GM20431 (cell line): ENCODE data around the gene MED27.

Experiments used
- in situ Hi-C: fragments of 300-500 bp; cut with MseI, MboI; formaldehyde crosslinking; loops from one replicate; pipeline ENCODE4 v1.15.0; 2020; ENCODE audit warnings: low sequenced_read_pairs; ENCODE audit not compliant: unreplicated experiment

Gene MED27

DNA sequence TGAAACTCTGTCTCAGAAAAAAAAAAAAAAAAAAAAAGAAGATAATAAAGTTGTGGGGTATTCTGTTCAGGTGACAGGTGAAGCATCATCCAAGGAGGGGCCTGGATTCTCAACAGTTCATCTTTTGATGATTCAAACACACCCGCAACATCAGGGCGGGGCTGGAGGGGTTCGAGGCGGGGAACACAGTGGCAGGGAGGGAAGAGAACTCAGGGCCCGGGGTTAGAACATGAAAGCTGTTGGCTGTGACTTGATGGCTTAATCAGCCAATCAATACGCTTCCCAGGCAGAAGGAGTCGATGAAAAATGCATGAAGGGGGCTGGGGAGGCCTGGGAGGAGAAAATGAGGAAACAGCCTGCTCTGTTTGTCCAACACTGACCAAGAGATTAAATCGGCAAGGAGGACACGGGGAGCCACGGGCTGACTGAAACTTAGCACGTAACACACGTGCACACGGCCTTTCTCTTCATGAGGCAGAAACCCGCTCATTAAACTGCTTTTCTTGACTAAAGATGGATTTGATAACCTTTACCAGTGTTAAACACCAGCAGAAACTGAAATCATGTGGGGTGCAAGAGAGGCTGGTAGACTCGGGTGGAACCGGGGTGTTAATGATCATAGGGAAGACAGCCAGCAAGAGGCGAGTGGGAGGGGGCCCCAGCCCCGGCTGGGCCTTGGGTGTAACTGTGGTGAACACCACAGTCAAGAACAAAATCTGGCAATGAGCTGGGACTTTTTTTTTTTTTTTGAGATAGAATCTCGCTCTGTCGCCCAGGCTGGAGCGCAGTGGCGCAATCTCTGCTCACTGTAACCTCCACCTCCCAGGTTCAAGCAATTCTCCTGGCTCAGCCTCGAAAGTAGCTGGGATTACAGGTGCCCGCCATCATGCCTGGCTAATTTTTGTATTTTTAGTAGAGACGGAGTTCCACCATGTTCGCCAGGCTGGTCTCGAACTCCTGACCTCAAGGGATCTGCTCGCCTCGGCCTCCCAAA lies 234.1 kb downstream of the MED27 start:
- in situ Hi-C loops, result no loop called here

DNA sequence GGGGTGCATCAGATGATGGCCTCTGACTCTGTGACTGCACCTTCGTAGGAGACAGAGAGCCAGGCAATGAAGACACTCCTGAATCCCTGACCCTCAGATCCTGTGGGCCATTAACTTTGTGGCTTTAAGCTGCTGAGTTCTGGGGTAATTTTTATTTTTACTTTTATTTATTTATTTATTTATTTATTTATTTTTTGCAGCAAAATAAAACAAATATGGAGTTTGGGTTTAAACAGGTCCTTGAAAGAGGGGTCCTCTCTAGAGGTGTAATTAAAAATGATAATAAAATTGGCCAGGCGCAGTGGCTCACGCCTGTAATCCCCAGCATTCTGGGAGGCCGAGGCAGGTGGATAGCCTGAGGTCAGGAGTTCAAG lies 234.9 kb downstream of the MED27 start:
- in situ Hi-C loops, result no loop called here

DNA sequence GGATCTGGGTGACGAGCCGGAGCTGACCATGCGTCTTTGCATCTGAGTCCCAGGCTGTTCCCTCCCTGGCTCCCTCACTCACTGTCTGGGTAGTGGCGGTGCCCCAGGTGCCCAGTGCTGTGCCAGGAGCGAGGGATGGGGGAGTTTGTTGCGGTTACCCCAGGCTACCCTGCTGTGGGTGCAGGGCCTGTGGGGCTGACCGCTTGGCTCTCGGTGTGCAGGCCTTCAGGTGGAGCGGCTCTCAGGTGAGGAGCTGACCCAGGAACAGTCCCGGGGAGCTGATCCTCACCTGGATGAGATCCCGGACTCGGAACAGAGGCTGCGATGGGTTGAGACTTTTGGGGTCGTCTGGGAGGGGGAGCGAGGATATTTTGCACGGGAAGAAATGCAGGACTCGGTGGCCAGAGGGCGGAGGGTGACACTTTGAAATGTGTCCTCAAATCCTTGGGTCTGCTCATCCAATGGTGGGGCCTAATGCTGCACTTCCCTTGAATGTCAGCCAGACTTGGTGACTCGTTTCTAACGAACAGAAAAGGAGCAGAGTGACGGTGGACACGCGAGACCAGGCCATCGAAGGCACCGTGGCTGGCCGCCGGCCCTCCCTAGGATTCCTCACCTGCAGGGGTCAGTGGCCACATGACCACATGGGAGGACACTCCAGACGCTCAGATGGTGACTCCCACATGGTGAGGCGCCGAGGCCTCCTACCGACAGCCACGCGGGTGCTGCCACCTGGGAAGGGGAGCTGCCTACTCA lies 235.5 kb downstream of the MED27 start:
- in situ Hi-C loops, result no loop called here

DNA sequence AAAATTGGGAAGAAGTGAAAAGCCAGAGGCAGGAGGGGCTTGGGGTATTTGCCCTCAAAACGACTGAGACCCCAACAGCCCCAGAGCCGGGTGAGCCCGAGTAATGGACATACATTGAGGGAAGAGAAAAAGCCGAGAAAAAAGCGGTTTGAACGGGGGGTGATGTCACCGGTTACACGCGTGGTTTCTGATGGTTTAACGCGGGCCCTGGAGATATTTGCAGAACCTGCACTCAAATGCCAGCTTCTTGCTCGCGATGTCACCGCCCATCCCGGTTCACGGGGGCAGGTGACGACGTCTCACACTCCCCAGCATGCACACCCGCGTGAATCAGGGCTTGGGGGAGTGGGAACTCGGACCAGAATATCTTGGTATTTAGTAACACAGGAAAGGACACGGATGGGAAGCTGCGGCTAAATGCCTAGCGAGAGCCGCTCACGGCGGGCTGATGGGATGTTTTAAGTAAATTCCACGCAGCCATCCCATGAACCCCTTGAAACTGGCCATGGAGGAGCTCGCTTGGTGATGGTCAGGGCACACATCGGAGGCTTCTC lies 237.8 kb downstream of the MED27 start:
- in situ Hi-C loops, result no loop called here

DNA sequence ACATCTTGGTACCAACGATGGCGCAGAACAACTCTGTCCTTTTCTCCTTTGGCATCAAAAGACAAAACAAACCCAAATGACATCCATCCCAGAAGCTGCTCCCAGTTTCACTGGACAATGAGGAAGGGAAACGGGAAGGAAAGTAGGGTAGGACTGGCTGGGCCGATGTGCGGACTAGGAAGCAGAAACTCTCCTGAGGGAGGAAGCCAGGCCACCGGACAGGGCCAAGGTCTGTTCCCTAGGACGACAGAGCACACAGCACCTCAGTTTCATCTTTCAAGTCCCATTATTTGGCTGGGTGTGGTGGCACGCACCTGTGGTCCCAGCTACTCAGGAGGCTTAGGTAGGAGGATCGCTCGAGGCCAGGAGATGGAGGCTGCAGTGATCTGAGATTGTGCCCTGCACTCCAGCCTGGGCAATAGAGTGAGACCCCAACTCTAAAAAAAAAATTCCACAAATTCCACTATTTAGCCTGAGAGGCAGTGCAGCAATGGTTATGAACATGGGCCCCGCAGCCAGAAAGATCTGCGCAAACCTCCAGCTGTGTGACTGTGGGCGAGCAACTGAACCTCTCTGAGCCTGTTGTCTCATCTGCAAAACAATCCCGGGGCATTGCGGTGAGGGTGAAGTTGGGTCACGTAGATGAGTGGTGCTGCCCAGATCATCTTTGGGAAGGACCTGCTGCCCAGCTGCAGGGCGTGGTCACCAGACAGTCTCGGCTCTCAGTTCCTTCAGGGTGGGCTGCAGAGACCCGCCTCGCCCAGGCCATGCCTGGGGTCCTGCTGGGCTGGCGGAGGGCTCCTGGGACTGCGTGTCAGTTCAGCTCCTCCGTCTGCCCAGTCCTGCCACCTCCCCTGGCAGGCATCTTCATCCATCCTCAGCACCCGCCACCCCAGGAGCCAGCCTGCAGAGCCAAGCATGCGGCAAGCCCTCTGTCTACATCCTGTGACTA lies 238.6 kb downstream of the MED27 start:
- in situ Hi-C loops, result no loop called here

DNA sequence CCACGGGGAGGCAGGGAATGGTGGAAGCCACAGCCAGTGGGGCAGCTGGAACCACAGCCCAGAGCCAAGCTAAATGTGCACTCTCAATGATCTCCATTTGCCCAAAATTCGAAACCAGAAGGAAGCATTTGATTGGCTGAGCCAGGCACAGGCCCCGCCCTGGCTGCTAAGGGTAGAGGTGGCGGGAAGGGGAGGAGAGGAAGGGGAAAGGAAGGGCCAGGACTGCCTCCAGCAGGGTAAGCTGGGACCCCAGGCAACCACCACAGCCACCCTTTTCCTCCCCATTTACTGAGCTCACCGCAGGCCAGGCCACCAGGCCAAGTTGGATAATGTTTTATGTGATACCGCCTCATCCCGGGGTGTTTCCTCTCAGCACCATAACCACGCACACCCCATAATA lies 239.4 kb downstream of the MED27 start:
- in situ Hi-C loops, result no loop called here

DNA sequence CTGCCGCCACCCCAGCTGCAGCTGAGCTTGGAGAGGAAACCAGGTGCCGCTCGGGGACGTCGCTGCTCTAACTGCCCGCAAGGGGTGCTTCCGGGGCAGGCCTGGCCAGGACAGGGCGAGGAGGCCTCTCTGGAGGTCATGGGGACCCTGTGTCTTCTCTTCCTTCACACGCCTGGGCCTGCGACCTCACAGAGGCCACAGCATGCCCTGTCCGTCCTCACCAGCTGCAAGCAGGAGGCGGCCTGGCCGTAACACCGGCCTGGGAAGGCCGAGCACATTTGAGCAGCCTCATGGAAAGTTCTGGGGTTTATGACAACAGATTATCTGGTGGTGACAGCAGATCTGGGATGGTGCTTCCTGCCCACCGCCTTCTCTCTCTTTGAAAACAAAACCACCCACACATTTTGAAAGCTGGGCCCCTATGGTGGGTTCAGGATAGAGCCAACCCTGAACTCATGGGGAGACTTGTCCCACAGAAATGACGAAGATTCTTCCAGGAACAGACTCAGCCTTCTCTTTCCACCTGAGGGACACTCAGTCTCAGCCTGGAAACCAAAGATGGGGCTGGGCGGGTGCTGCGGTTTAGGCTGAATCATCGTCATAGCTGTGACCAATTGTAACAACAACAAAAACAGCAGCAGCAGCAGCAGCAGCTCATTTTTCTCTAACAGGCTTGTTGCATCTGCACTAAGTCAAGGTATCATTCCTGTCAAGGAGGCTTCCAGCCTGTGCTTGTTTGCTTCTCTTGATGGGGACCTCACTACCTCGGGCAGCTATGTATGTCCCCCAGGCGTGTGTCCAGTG lies 240.2 kb downstream of the MED27 start:
- in situ Hi-C loops, result no loop called here

DNA sequence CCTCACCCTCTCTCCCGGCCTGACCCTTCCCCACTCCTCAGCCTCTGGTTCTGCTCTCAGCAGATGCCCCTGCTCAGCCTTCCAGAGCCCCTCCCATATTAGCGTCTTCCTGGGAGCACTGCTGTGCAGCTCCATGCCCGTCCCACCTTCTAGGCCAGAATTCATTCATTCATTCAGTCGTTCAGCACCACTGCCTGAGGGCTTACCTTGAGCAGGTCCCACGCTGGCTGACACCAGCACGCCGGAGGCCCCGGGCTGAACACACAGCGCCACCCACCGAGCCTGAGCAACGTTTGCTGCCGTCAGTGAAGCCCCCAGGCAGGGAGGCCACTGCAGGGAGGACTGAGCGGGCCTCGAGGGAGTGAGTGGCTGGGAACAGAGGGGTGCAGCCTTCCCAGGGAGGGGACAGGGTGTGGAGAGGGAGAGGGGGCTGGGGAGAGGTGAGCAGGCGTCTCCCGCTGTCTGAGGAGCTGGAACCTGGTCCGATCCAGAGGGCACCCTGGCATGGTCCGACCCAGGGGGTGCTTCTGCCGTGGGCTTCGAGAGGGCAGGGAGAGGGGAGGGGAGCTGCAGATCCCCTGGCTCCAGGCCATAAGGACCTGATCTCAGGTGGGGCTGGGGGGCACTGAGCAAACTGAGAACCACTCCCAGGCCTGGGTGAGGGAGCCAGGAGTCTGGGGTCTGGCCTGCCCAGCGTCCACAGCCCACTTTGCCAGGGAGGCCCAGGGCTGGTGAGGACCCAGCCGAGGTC lies 241.0 kb downstream of the MED27 start:
- in situ Hi-C loops, result no loop called here

DNA sequence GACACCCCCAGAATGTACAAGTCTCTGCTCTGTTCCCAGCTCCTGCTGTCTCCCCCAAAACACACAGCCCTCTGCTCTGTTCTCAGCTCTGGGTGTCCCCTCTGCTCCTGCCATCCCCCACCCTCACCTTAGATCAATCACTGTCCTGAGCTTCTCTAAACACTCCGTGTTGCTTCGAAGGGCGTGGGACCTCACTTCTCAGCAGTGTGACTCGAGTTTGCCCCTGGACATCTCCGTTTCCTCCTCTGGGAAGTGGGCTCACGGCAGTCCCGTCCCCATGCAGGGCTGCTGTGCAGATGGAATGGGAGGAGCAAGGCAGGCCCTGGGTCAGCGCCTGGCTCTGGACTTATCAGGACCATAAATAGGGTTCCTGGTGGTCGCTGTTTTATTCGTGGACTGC lies 241.8 kb downstream of the MED27 start:
- in situ Hi-C loops, result no loop called here

DNA sequence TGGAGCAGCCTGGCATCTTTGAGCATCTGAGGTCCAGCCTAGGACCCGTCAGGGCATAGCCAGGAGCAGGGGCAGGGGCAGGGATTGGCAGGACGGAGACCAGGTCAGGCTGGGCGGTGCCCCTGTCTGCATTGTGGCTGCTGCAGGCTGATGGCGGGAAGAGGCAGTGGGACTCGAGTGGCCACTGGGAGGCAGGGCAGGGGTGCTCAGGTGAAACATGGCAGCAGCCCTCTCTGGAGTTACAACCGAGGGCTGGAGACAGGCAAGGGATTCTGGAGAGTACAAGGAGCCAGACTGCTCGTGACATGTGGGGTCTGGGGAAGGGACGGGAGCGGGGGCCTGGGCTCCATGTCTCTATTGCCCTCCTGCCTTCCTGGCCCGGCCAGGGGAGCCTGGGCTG lies 242.4 kb downstream of the MED27 start:
- in situ Hi-C loops, result no loop called here

DNA sequence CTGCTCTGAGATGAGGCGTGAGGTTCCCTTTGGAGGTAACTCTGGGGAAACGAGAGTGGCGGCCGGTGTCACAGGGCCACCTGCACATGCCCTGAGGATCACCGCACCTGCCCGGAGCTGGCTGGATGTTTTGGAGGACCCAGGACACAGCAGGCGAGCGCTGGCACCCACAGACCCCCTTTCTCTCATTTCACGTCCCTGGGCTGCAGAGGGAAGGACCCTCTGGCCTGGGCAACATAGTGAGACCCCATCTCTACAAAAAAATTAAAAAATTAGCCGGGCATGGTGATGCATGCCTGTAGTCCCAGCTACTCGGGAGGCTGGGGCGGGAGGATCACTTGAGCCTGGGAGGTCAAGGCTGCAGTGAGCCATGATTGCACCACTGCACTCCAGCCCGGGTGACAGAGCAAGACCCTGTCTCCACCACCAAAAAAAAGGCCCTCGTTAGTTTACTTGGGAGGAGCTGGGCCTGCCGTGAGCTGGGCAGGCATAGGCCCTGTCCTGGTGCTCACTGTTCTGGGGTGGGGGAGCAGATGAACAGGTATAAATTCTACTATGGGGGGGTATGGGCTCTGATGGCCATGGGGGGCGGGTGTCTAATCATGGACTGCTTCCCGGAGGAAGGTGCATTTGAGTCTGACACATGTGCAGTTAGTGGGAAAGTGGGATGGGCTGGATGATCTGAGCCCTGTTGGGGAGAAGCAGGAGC lies 242.9 kb downstream of the MED27 start:
- in situ Hi-C loops, result no loop called here

DNA sequence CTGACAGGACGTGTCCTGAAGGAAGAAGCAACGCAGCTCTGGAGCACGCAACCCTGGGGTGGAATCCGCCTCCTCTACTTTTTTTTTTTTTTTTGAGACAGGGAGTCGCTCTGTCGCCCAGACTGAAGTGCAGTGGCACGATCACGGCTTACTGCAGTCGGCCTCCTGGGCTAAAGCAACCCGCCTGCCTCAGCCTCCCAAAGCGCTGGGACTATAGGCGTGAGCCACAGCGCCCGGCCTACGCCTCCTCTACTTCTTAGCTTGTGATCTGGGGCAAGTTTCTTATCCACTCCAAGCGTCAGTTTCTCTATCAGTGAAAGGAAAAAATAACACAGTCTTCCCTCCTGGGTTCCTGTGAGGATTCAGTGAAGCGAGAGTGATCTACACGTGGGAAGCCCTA lies 243.6 kb downstream of the MED27 start:
- in situ Hi-C loops, result no loop called here

DNA sequence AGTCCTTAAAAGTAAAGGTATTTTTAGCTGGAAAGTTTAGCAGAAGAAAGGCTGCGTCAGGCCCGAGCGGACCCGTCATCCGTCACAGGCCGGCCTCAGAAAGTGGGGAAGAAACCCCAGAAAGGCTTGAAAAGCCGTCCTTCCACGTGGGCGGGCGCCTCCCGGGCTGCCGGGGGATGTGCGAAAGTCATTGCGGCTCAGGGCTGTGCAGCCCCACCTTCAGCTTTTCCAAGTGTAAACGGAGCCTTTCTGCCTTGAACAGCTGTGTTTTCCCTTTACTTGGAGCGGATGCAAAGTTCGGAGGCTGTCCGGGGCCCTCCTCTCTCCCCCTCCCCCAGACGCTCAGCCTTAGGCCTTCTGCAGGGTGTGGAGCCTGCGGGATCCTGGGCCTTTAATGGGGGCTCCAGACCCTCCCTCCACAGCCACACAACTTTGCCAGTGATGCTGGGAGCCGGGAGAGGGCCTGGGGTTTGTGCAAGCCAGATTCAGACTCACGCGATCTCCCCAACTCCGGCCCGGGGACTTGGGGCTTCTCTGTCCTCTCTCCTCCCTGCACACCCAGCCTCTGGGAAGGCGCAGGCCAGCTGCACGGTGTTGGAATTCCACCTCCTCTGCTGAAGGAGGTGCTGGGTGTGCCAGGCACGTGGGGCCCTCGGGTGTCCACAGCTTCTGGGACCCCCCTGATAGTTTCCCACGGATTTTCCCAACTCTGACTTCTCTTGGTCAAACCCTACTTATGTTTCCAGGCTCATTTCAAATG lies 244.3 kb downstream of the MED27 start:
- in situ Hi-C loops, result no loop called here

DNA sequence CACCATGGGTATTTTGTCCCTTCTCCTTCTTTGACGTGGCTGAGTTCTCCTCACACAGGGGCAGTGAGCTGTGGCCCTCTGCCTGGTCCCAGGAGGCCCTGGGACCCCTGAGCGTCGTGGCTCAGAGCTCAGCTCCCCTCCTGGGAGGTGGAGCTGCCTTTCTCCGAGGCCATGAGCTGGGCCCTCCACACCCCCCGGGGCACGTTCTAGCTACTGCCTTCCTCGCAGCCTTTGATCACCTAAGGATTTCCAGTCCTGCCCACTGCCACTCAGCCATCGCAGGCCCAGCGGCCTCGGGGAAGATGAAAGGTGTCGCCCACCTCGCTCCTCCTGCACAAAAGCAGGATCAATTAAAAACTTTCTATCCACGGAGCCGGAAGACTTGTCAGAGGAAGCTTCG lies 244.9 kb downstream of the MED27 start:
- in situ Hi-C loops, result no loop called here

DNA sequence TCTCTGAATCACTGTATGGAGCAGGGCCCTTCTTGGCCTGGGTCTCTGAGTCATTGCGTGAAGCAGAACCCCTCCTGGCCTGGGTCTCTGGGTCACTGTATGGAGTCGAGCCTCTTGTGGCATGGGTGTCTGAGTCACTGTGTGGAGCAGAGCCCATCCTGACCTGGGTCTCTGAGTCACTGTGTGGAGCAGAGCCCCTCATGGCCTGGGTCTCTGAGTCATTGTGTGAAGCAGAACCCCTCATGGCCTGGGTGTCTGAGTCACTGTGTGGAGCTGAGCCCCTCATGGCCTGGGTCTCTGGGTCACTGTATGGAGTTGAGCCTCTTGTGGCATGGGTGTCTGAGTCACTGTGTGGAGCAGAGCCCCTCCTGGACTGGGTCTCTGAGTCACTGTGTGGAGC lies 245.8 kb downstream of the MED27 start:
- in situ Hi-C loops, result no loop called here

DNA sequence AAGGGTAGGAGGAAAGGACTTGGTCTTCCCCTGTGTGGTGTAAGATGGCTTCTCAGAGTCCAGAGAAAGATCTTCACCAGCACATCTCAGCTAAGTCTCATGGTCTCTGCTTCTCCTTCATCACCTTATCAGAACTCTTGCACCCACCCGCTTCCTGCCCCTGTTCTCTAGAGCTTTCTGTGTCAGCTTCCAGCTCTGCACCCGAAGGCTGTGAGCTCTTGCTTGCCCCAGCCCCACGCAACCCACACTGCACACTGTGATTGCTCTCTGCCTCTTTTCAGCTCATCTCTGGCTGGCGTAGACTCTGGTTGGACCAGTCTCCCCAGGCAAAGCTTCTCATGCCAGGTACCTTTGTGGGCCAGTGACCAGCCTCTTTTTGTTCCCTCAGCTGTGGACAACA lies 246.6 kb downstream of the MED27 start:
- in situ Hi-C loops, result no loop called here
